ENCODE data around the gene ARL15.

ARL15 gene

DNA sequence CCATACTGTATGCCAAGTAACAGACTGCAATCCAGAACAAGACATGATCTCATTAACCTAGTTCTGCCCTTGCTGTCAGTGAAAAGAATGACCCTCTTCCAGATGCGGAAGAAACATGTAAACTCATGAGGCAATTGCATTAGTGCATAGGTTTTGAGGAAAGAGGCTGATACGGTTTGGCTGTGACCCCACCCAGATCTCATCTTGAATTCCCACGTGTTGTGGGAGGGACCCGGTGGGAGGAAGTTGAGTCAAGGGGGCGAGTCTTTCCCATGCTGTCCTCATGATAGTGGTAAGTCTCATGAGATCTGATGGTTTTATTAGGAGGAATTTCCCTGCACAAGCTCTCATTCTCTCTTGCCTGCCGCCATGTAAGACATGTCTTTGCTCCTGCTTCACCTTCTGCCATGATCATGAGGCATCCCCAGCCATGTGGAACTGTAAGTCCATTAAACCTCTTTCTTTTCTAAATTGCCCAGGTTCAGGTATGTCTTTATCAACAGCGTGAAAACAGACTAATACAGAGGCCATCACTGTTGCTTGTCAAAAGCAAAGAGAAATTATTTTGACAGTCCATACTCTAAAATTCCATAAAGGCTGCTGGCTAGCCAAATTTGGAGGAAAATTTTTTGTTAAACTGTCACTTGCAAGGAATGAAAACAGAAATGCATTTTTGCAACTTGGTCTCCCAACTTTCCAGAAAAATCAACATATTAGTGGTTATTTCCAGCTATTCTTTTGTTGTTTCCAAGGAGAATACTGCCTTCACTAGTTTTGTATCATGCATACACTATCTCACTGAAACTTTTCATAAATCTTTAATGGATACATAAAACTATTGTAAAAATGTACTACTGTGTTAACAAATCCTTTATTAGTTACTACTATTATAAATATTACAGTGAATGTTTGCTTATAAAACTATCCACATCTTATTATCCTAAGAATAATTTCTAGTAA, 3.2 kb upstream of the ARL15 start:
- DNase-seq: no peak

DNA sequence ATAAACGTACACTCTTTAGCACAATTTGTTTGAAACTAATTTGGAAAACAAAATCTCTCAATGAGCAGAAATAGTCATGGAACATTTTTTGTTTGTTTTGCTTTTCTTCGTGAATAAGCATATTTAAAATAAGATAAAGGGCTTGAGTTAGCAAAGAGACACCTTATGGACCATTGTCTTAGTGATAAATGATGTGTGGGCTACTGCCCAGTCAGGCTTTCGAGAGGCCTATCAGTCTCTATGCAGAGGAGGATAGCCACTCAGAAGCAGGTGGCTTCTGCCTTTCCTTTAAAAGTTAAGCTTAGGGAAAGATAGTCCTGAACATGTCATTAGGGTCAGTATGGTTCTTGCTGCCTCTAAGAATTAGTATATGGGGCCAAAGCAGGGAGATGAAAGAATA, 2.1 kb upstream of the ARL15 start:
- DNase-seq: no peak

DNA sequence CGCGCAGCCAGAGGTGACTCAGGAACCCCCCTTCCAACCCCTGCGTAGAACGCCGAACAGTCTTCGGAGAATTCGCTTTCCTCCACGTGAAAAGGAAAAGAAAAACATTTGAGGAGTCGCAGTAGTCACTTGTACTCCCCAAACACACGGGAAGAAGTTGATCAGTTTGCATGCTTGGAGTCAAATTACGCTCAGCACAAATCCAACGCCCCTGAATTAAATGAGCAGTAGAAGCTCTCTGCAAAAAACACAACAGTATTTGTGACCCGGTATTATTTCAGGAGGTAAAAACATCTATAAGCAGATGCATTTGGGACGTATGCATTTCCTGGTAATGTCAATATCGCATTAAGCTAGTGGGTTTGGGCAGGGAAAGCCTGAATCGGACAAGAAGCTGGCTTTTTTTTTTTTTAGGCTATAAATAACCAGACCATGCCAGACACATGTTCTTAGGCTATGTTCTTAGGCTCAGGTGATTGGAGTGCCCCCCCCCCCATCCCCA, 854 bp upstream of the ARL15 start:
- no peak for DNase-seq

DNA sequence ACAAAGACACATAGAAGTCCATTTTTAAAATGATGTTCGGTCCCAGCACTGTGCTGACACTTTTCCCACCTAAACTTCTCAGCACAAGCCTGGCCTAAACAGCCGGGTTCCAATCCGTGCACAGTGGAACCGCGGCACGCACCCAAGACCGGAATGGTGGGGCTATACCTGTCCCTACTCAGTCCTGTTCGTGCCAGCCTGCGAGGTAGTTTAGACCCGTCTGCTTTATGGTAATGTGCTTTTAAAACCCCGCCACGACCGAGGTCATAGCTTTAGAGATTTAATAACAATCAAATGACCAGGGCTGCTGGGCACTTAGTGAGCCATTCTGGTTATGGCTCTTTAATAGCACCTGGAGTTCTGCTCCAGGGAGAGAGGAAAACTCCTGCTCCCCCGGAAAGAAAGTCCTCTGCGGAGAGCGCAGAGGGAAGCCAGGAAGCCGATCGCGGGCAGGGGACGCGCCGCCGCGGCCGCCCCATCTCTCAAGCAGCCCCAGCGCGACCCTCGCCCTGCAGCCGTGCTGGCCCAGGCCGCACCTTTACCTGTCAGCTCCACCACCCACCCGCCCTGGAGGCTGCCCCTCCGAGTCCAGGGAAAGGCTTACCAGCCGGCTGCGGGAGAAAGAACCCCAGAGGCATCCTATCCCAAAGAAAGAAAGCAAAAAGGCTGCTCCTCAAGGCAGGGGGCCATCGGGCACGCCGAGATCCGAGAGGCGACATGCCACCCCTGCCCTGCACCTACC, 511 bp downstream of the ARL15 start:
- no peak for DNase-seq

DNA sequence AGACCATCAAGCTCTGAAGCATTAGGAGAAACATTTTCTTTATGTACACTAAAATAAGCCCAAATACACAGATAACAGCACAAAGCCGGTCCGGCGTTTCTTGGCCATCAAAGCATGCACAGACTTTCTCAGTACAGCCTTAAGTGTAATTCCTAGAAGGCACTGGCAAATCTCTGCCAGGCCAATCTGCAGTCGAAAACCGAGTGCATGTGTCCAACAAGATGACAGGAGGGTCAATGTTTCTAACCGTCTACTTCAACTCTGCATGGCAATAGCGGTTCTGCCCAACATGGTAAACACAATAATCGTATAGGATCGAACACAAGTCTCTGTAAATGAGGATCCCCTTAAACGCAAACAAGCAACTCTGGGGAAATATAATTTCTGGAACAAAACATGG, 1.1 kb downstream of the ARL15 start:
- DNase-seq: peak; percentile 23

DNA sequence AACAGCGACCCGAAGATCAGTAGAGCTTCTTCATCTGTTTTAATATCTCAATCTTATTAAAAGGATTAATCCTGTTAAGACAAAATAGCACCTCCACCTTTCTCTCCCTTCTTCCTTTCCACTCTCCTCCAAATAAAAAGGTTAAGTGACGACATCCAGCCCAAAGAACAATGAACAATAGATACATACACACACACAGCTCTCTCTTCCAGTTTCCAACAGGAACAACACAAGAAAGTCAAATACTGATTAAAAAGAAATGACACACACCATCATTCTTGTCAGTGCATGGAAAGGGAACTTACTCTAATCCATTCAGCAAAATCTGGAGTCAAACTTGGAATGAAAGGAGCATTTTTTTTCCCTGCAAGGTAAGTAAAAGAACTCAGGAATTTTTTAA, 2.8 kb downstream of the ARL15 start:
- no peak for DNase-seq

DNA sequence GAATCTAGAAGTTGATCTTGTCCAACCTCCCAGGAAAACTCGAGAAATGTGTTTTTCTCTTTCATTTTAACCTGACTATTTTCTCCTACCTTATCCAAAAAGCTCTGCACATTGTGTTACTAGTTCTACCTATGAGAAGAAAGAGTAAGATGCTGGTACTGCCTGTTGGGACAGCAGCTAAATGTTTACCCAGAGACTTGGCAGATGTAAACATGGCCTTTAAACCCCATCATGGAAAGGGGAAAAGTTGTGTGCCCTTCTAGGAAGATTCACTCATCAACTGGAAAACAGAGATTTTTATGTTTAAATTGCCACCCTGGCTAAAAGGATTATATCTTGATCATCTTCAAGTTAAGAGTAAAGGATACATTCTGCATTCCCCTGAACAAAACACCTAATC, 3.5 kb downstream of the ARL15 start:
- DNase-seq: no peak

DNA sequence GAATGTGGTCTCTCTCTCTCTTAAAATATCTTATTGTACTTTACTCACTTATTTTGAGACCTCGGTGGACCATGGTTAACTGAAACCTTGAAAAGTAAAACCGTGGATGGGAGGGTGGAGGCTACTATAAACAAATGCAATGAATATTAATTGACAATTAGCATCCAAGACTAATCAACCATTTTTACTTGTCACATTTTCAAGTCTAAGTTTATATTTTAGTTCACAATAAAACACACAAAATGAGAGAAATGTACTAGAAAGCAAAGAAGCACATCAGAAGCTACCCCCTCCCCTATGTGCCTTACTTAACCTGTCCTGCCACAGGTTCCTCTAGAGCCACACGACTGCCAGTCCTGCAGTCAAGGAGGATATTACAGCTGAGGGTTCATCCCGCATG, 4.6 kb downstream of the ARL15 start:
- DNase-seq: no peak

DNA sequence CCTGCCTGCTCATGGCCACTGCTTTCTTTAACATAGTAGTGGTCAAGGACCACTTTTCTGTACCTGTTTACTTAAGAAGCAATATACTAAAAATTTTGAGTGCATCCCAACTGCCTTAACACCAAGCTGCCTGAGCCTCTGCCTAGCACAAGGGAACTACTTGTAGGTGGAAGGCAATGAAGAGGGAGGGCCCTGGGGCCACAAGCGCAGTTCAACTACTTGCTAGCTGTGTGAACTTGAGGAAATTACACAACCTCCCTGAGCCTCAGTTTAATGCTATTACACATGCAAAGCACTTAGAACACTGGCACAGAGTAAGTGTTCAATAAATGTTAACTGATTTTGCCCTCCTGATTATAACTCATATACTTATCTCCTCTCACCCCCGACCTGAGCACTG, 6.3 kb downstream of the ARL15 start:
- no peak for DNase-seq

DNA sequence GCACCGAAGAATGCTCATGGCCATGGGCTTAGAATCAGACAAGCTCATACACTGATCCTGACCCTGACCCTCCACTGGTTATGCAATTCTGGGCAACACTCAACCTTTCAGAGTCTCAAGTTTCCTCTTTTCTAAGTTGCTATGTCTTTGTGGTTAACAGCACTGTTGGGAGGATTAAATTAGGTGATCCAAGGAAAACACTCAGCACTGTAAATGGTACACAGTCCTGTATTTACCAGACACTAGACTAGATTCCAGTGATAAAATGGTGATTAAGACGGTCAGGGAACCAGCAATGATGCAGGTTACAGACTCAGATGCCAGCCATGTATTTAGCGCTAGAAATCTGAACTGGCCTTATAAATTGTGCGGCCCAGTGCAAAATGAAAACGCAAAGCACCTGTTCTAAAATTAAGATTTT, 8.1 kb downstream of the ARL15 start:
- DNase-seq: no peak

DNA sequence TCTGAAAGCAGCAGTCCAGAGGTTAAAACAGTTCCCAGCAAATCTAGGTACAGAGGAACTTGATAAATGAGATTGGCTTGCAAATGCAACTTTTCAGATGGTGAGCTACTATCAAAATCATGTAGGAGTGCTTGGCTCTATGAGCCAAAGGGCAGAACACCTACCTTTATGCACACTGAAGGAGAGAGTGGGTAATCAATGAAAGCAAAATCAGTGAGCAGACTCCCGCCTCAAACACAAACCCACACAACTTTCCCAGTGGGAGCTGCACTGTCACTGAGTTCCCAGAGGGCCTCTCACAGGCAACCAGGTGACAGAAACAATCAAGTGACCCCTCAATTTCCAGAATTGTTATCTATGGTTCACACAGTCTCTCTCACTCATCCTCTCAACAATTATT, 8.5 kb downstream of the ARL15 start:
- DNase-seq: no peak

DNA sequence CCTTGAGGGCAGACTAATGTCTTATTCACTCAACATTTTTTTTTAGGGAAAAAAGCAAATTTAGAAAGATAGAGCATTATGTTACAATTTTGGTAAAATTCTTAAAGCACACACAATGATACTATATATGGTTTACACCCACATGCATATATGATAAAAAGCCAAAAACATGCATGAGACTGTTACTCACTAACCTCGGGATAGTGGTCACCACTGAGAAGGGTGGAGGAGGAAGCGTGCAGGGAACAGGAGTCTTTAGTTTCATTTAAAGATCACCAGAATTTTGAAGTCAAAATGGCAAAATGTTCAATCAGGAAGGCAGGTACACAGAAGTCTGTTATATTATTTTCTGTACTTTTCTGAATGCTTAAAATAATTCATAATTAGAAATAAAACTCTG, 9.2 kb downstream of the ARL15 start:
- no peak for DNase-seq

DNA sequence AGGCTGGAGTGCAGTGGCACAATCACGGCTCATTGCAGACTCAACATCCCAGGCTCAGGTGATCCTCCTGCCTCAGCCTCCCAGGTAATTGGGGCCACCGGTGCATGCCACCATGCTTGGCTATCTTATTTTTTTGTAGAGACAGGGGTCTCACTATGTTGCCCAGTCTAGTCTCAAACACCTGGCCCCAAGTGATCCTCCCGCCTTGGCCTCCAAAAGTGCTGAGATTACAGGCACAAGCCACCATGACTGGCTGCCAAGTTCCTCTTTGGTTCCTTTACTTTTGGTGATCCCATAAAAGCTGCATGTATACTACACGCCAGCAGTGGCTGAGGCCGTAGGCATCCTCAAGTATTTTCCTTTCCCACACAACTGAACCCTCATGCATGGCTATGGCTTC, 11.4 kb downstream of the ARL15 start:
- DNase-seq: no peak

DNA sequence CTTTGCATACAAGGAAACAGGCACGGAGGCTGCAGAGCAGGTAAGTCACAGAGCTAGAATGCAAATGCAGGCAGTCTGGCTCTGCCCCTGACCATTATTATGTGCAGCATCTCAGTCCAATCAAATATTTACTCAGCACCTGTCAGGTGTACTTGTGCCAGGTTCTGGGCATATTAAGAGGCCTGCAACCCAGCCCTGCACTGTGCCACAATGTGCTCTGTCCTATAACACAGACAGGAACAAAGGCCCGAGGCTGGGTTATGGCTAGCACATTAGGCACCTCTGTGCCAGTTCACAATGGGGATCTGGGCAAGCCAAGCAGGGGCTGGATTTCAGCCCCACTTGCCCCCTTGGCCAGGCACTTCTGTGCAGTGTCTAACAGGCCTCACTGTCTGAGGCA, 14.0 kb downstream of the ARL15 start:
- DNase-seq: no peak

DNA sequence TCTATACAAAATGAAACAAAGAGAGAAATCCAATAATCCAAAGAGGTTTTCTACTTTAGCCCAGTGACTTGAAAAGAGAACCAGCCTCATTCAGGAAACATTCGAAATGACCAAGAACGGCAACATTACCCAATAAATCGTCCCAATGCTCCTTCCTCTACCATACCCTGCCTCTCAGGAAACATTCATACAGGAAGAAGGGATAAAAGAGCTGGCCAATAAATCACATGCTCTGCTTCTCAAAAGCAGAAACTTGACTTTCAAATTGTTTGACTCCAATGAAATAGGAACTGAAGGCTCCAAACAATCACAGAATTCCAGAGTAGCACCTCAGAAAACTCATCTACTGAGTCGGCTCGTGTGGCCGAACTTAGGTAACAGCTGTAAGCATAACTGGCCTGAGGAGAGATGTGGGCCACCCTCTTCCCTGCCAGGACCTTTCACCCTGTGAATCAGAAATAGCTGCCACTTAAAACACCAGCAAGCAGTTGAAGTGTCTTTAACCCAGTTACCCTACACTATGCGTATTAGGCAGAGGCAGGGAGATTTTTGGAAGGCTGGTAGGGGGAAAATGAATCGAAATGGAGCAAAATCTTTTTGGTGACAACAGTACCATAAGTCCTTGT, 14.6 kb downstream of the ARL15 start:
- DNase-seq: no peak

DNA sequence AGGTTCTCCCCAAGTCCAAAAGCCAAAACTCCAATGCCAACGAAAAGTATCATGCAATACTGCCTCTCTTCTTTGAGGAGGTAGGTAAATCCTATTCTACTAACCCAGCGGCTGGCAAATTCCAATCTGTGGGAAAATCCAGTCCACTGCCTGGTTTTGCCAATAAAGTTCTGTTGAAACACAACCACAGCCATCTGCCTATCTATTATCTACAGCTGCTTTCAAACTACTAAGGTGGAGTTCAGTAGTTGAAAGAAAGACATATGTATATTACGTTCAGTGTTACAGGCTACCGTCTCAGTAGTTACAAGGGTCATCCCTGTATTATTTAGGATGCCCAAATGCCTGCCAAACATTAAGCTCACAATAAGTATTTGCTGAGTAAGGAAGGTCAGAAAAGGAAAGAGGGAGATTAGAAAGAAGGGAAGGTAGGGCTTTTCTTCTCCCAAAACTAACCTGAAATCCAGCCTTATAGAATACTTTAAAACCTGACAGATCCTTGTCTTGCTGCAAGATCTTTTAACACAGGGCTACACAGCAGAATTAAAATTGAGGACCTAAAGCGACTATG, 16.2 kb downstream of the ARL15 start:
- DNase-seq: no peak

DNA sequence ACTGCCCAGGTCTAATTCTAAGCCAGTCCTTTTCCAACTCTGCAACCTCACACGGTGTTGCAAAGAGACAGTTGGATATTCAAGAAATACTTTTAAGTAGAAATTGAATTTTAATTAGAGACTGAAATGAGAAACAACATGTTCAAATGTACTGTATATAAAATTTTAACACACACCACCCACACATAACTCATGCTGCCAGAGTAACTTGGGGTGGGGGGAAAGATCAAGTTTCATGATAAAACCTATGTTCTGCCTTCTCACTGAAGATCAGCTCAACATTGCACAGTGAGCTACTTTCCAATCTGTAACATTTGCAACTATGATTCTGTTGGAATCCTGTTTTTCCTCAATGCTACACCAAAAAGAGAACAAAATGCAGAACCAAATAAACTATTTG, 17.5 kb downstream of the ARL15 start:
- no peak for DNase-seq

DNA sequence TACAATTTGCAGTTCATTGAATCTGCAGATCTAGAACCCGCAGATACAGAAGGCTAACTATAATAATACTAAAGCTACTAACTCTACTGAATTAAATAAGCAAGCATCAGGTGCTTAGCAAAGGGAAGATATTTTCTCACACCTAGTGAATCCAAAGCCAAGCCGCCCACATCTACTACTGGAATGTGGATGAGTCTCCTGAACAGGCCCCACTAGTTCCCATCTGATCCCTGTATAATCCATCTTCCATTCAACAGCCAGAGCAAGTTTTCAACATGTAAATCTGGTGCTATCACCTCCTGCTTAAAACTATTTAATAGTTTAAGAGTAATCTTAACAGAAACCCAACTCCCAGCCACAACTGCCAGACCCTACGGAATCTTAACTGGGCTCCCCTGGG, 18.9 kb downstream of the ARL15 start:
- no peak for DNase-seq

DNA sequence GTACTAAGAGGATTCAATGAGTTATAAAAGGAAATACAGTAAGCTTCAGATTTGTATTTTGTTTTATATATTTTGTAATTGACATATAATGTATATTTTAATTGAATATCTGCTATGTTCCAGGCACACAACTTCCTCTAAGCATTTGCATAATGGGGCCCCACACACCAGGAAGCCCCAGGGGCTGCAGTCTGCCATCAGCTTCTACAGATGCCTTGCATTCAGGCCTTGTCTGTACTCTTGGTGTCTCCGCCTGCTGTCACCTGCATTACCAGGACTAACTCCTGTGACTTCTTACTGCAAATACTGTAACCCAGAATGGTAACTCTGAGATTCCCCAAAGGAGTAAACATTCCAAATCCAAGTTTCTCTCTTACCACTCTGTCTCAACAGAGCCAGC, 20.6 kb downstream of the ARL15 start:
- DNase-seq: no peak

DNA sequence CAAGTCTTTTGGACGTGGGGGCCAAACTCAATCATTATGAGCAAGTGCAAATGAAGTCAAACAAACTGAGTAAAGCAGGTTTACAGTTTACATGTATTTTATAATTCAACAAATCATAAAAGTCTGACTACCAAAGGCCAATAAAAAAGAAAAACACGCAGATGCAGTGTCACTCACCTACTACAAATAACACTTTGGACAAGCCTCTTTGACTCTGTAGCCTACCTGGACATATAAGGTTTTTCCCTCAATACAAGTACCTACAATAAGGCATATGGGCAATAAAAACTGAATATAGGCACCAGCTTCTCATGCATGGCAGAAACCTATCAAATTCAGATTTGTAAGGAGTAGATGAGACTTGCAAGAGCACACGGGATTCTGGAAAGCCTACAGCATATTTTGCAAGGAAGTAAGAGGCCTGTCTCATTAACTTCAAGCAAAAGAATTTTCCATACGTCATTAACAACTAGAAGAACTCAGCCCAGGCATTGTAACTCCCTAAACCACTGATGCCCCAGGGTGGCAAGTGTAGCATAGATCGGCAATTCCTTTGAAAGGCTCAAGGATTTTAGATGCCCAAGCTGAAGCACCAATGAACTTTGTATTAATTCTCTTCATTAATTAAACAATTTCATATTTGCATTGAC, 21.7 kb downstream of the ARL15 start:
- DNase-seq: no peak

DNA sequence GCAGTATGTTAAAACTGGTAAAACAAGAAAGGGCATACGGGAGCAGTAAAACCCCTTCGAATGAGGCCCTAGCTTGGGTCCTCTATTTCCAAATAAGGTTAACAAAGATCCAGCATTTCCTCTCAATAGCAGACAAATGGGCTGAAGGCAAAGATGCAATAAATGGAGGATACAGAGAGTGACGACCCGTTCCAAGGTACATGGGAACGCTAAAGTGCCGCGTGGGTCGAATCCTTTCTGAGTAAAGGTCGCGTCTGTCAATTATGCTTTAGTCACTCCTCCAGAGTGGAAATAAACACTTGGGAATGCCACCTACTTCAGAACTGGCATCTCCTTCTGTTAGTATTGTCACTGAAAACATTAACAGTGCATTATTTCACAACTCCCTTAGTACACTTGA, 24.7 kb downstream of the ARL15 start:
- no peak for DNase-seq

DNA sequence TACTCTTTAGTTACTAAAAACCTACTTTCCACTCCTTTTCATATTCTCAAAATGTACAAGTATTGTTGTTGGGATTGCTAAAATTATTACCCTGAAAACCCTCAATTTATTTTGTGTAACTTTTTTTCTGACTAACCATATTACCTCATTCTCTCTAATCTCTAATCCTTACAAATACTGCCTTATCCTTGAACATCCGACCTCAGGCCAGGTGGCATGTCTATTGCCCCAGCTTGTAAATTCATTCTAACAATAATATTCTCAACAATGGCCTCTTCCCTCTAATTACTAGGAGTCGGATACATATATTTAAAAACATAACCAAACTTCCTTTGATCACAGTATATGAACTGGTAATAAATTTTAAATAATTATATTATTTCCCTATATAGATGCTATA, 25.8 kb downstream of the ARL15 start:
- no peak for DNase-seq

DNA sequence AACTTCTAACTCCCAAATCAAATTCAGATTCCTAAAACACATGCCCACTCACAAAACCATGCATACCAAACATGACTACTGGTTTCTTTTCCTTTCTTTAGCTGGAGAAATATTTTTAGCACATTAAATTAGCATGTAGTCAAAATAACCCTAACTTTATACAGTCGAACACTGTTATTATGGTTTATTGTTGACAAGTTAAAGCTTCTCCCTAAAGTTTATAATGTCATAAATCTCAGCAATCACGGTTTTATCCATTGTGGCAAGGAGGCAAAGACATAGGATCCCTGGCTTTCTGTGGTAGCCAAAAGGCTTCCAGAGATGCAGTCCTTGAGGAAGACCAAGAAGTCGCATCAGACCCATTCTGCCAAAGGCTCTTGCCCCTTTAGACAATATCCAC, 27.5 kb downstream of the ARL15 start:
- no peak for DNase-seq

Measured in right hindlimb (tissue), 1 donor.